ENCODE results near the gene PGPEP1. TPM values are rescaled to one million over a fixed set of nuclear protein-coding genes. Genes with fewer than 3 reads are reported as not detected.
A peak's percentile ranks its signal among the peaks of the same experiment; 100 is the strongest.

The PGPEP1 gene
- total and polyA plus RNA-seq, 12 donors, result 10.0 to 61.3 (median 45.2) TPM

GRCh38 chr19:18300930-18301717, 39.3 kb upstream of the PGPEP1 start:
- no peaks in the 10 kb centered on the region for H3K27me3 ChIP-seq
- no peaks in the 10 kb centered on the region for H3K9me3 ChIP-seq
- TF ChIP-seq, protein P1, sequence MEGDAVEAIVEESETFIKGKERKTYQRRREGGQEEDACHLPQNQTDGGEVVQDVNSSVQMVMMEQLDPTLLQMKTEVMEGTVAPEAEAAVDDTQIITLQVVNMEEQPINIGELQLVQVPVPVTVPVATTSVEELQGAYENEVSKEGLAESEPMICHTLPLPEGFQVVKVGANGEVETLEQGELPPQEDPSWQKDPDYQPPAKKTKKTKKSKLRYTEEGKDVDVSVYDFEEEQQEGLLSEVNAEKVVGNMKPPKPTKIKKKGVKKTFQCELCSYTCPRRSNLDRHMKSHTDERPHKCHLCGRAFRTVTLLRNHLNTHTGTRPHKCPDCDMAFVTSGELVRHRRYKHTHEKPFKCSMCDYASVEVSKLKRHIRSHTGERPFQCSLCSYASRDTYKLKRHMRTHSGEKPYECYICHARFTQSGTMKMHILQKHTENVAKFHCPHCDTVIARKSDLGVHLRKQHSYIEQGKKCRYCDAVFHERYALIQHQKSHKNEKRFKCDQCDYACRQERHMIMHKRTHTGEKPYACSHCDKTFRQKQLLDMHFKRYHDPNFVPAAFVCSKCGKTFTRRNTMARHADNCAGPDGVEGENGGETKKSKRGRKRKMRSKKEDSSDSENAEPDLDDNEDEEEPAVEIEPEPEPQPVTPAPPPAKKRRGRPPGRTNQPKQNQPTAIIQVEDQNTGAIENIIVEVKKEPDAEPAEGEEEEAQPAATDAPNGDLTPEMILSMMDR (IDR thresholded peaks at IDR 0.05), result no peak
- peaks cover 24 to 61% (median 49%) of the 10 kb centered on the region in 9 donors for H3K4me1 ChIP-seq
- WGBS, 2 donors, result 40 to 43% methylated on average over 18 of the region's 18 CpGs
- DNase-seq (peak; percentile 82 to 84), ATAC-seq (peak; percentile 27 to 77 (median 52))
- H3K27ac ChIP-seq, result peak overlapping the region; percentile 74 to 100 (median 98)
- no peak overlapping the region for H3K4me3 ChIP-seq
- H3K36me3 ChIP-seq, result peaks cover 0 to 2% (median 0%) of the 10 kb centered on the region in 9 donors
- intact Hi-C loops (cut with DNase I), result no loop called here

GRCh38 chr19:18301718-18302111, 38.7 kb upstream of the PGPEP1 start:
- no peak for DNase-seq
- intact Hi-C loops (cut with DNase I), result no loop called here
- Histone ChIP-seq H3K4me3 (no peak overlapping the region), H3K36me3 (peaks cover 0 to 5% (median 0%) of the 10 kb centered on the region in 9 donors), H3K27ac (peak overlapping the region in 9 of 10 donors; percentile 74 to 100 (median 98)), H3K4me1 (peaks cover 24 to 67% (median 54%) of the 10 kb centered on the region in 9 donors), H3K9me3 (no peaks in the 10 kb centered on the region), H3K27me3 (no peaks in the 10 kb centered on the region)
- ATAC-seq, result no peak
- WGBS, 2 donors, result 60 to 75% methylated on average over 4 of the region's 4 CpGs
- TF ChIP-seq, protein P1 (IDR thresholded peaks at IDR 0.05), result no peak

- peak overlapping the region; percentile 90 to 100 (median 98) for H3K27ac ChIP-seq
- intact Hi-C loops (cut with DNase I), result loop anchor here in 4 of 10 donors (1.0 to 2.0 kb wide), 4 partner anchors 19 to 23 kb away; partner anchors contain the start of genes LSM4 (in 3 of the 4) and JUND (in 2 of the 4)
- peak overlapping the region in 8 of 10 donors; percentile 19 to 59 (median 50) for H3K4me3 ChIP-seq
- DNase-seq (peak in 1 of 2 donors; percentile 55), ATAC-seq (peak in 6 of 8 donors; percentile 10 to 43 (median 38))
- H3K9me3 ChIP-seq, result no peaks in the 10 kb centered on the region
- WGBS, 2 donors, result 6 to 13% methylated on average over 2 of the region's 2 CpGs
- TF ChIP-seq, protein P1 (IDR thresholded peaks at IDR 0.05), result no peak
- no peaks in the 10 kb centered on the region for H3K27me3 ChIP-seq
- peaks cover 0 to 27% (median 3%) of the 10 kb centered on the region in 9 donors for H3K36me3 ChIP-seq
- H3K4me1 ChIP-seq, result peaks cover 24 to 74% (median 60%) of the 10 kb centered on the region in 9 donors
Observed at GRCh38 chr19:18304208-18304457, 36.3 kb upstream of the PGPEP1 start.

- Histone ChIP-seq H3K9me3 (no peaks in the 10 kb centered on the region), H3K27ac (peak overlapping the region; percentile 90 to 100 (median 98)), H3K36me3 (peaks cover 0 to 32% (median 6%) of the 10 kb centered on the region in 9 donors), H3K4me3 (peak overlapping the region; percentile 6 to 59 (median 47)), H3K4me1 (peaks cover 24 to 74% (median 60%) of the 10 kb centered on the region in 9 donors), H3K27me3 (no peaks in the 10 kb centered on the region)
- ATAC-seq, result peak; percentile 83 to 91 (median 87)
- intact Hi-C loops (cut with DNase I), result loop anchor here in 4 of 10 donors (1.0 to 2.0 kb wide), 4 partner anchors 18 to 24 kb away; partner anchors contain the start of genes LSM4 (in 3 of the 4) and JUND (in 2 of the 4)
- 2 to 5% methylated on average over 29 of the region's 29 CpGs for whole genome bisulfite sequencing, 2 donors
- TF ChIP-seq, protein P1 (IDR thresholded peaks at IDR 0.05), result peak in 2 of 9 donors; percentile 26 to 28
- DNase-seq, result peak; percentile 89
Observed at GRCh38 chr19:18304458-18305310, 35.7 kb upstream of the PGPEP1 start.

Measured in heart right ventricle (tissue), 16 donors.